ENCODE data around the gene PPARA. TPM values are rescaled to one million over a fixed set of nuclear protein-coding genes. Genes with fewer than 3 reads are reported as not detected.
A peak's percentile ranks its signal among the peaks of the same experiment; 100 is the strongest.

The PPARA gene
- total and polyA plus RNA-seq, 2 experiments from 2014 or later, result 4.7 to 12.6 TPM

GRCh38 chr22:46203601-46203980, 53.3 kb downstream of the PPARA start:
- H3K27ac Mint-ChIP-seq, result no peak overlapping the region
- no peak overlapping the region for H3K27ac ChIP-seq (ENCODE audit: low read depth)
- H3K36me3 ChIP-seq (ENCODE audit: insufficient read depth), result 0 out of 2 replicates have a peak, but pooled peaks cover under 1% of the 10 kb centered on the region
- H2AFZ ChIP-seq, result no peak overlapping the region
- H3K36me3 Mint-ChIP-seq (ENCODE audit: low read depth), result peaks cover 20% of the 10 kb centered on the region; the same call in 2 of the 3 replicates
- H3K9me2 ChIP-seq (ENCODE audit: insufficient read depth), result peaks cover 5% of the 10 kb centered on the region; the same call in 1 of the 2 replicates
- H3K79me2 ChIP-seq (replicated peaks; ENCODE audit: insufficient read depth), result no peaks in the 10 kb centered on the region
- peaks cover 7% of the 10 kb centered on the region for H3K4me1 ChIP-seq (ENCODE audit: insufficient read depth)
- no peaks in the 10 kb centered on the region for H3F3A ChIP-seq (replicated peaks; ENCODE audit: low read depth)
- H3K4me2 ChIP-seq, result no peak overlapping the region
- peak; percentile 4 for DNase-seq (ENCODE audit: low spot score)
- TF ChIP-seq POLR2AphosphoS5 (IDR thresholded peaks at IDR 0.05; ENCODE audit: low read depth) (no peak), STAT1 (IDR thresholded peaks at IDR 0.05; ENCODE audit: unreplicated experiment) (no peak), EZH2phosphoT487 (IDR thresholded peaks at IDR 0.05; ENCODE audit: unreplicated experiment) (no peak), ZNF462 (CRISPR knock-in tag; IDR thresholded peaks at IDR 0.05) (no peak), CREB1 (CRISPR knock-in tag; IDR thresholded peaks at IDR 0.05; ENCODE audit: low read depth) (no peak), REST (IDR thresholded peaks at IDR 0.05; ENCODE audit: unreplicated experiment) (no peak), ZNF331 (CRISPR knock-in tag; IDR thresholded peaks at IDR 0.05; ENCODE audit: low read depth) (no peak), CTCF (conservative IDR thresholded peaks at IDR 0.05; ENCODE audit: low read depth in 2 of 2) (no peak), JUNB (IDR thresholded peaks at IDR 0.05; ENCODE audit: unreplicated experiment) (no peak), ETS1 (IDR thresholded peaks at IDR 0.05) (no peak), EZH2 (IDR thresholded peaks at IDR 0.05; ENCODE audit: low read depth, unreplicated experiment) (no peak), ZNF114 (CRISPR knock-in tag; IDR thresholded peaks at IDR 0.05) (no peak), NANOG (IDR thresholded peaks at IDR 0.05; ENCODE audit: borderline replicate concordance) (no peak)
- H3K27me3 Mint-ChIP-seq (ENCODE audit: insufficient read depth, low read depth, poor library complexity), result peaks cover 3% of the 10 kb centered on the region
- no peaks in the 10 kb centered on the region for H4K20me1 ChIP-seq (replicated peaks; ENCODE audit: insufficient read depth)
- H3K4me3 ChIP-seq, result no peak overlapping the region
- no peak overlapping the region for H3K4me3 Mint-ChIP-seq
- peaks cover 15% of the 10 kb centered on the region for H3K9me3 Mint-ChIP-seq
- peaks cover 15% of the 10 kb centered on the region; the same call in 2 of the 3 replicates for H3K4me1 Mint-ChIP-seq
- ATAC-seq, result no peak
- no peaks in the 10 kb centered on the region for H3K27me3 ChIP-seq (ENCODE audit: insufficient read depth)

All from GM23338 (cell line).